HG03139 (cell line): ENCODE results near the gene GPR42.

Experiments used
- ATAC-seq: cut with Tn5 transposase; IDR thresholded peaks from one replicate; pipeline ENCODE4 v1.9.1; 2021; ENCODE audit not compliant: unreplicated experiment

GPR42 gene

GRCh38 chr19:35417713-35418534 lies 47.1 kb downstream of the GPR42 start:
- ATAC-seq = no peak

- no peak for ATAC-seq
Observed at GRCh38 chr19:35419046-35419445, 48.2 kb downstream of the GPR42 start.

GRCh38 chr19:35419805-35420204 lies 48.9 kb downstream of the GPR42 start:
- no peak for ATAC-seq

GRCh38 chr19:35421362-35421761 lies 50.5 kb downstream of the GPR42 start:
- no peak for ATAC-seq
